ENCODE measurements around the gene RFTN1. TPM values are rescaled to one million over a fixed set of nuclear protein-coding genes. Genes with fewer than 3 reads are reported as not detected.

Gene RFTN1
- polyA plus RNA-seq, 2 of the 4 experiments (the other 2 are of a cell fraction) = 1.8 to 3.7 TPM

DNA sequence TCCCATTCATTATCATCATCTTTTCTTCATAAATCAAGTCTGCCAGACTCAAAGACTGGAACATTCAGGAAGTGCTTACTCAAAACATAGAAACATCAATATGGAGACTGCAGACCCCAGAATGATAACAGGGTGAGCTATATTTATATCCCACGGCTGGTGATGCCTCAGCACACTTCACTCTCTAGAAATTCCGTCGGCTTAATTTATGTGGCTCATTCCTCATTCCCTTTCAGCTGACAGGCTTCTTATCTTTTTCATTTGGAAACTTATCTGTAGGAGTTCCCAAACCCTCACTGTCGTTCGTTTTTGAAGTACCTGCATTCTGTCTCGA lies 45.5 kb downstream of the RFTN1 start:
- ATAC-seq (no peak), DNase-seq (ENCODE audit: low read depth in 1 of 2, low spot score in 1 of 2) (no peak), FAIRE-seq (no peak)
- Histone ChIP-seq H3K4me2 (no peak overlapping the region), H3K4me1 (no peaks in the 10 kb centered on the region), H3K27ac (no peak overlapping the region), H3K4me3 (no peak overlapping the region), H3K9me3 (peaks cover 11% of the 10 kb centered on the region)
- TF ChIP-seq TP53 (CRISPR knock-in tag; IDR thresholded peaks at IDR 0.05) (no peak), HOXB5 (CRISPR knock-in tag; IDR thresholded peaks at IDR 0.05) (no peak), ZFP36 (IDR thresholded peaks at IDR 0.05; ENCODE audit: borderline replicate concordance, partially characterized antibody) (no peak), EHF (CRISPR knock-in tag; IDR thresholded peaks at IDR 0.05) (no peak), NPAS2 (CRISPR knock-in tag; IDR thresholded peaks at IDR 0.05; ENCODE audit: borderline replicate concordance) (no peak), RARB (CRISPR knock-in tag; IDR thresholded peaks at IDR 0.05) (no peak), HOXA7 (CRISPR knock-in tag; IDR thresholded peaks at IDR 0.05) (no peak), MAZ (IDR thresholded peaks at IDR 0.05; ENCODE audit: borderline replicate concordance, low read depth, low read length) (no peak), HDAC2 (IDR thresholded peaks at IDR 0.05) (no peak), KDM5A (IDR thresholded peaks at IDR 0.05) (no peak), ESRRA (IDR thresholded peaks at IDR 0.05; ENCODE audit: borderline replicate concordance, low read length) (no peak), POLR2A (IDR thresholded peaks at IDR 0.05; ENCODE audit: low read length) (no peak), GATA3 (IDR thresholded peaks at IDR 0.05; ENCODE audit: borderline replicate concordance) (no peak)
- TF ChIP-seq, protein P1, sequence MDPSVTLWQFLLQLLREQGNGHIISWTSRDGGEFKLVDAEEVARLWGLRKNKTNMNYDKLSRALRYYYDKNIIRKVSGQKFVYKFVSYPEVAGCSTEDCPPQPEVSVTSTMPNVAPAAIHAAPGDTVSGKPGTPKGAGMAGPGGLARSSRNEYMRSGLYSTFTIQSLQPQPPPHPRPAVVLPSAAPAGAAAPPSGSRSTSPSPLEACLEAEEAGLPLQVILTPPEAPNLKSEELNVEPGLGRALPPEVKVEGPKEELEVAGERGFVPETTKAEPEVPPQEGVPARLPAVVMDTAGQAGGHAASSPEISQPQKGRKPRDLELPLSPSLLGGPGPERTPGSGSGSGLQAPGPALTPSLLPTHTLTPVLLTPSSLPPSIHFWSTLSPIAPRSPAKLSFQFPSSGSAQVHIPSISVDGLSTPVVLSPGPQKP (IDR thresholded peaks at IDR 0.05; ENCODE audit: low read depth, low read length) = no peak
- TF ChIP-seq, protein P2, sequence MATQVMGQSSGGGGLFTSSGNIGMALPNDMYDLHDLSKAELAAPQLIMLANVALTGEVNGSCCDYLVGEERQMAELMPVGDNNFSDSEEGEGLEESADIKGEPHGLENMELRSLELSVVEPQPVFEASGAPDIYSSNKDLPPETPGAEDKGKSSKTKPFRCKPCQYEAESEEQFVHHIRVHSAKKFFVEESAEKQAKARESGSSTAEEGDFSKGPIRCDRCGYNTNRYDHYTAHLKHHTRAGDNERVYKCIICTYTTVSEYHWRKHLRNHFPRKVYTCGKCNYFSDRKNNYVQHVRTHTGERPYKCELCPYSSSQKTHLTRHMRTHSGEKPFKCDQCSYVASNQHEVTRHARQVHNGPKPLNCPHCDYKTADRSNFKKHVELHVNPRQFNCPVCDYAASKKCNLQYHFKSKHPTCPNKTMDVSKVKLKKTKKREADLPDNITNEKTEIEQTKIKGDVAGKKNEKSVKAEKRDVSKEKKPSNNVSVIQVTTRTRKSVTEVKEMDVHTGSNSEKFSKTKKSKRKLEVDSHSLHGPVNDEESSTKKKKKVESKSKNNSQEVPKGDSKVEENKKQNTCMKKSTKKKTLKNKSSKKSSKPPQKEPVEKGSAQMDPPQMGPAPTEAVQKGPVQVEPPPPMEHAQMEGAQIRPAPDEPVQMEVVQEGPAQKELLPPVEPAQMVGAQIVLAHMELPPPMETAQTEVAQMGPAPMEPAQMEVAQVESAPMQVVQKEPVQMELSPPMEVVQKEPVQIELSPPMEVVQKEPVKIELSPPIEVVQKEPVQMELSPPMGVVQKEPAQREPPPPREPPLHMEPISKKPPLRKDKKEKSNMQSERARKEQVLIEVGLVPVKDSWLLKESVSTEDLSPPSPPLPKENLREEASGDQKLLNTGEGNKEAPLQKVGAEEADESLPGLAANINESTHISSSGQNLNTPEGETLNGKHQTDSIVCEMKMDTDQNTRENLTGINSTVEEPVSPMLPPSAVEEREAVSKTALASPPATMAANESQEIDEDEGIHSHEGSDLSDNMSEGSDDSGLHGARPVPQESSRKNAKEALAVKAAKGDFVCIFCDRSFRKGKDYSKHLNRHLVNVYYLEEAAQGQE (IDR thresholded peaks at IDR 0.05) = no peak
- TF ChIP-seq, protein P3, sequence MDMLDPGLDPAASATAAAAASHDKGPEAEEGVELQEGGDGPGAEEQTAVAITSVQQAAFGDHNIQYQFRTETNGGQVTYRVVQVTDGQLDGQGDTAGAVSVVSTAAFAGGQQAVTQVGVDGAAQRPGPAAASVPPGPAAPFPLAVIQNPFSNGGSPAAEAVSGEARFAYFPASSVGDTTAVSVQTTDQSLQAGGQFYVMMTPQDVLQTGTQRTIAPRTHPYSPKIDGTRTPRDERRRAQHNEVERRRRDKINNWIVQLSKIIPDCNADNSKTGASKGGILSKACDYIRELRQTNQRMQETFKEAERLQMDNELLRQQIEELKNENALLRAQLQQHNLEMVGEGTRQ (IDR thresholded peaks at IDR 0.05) = no peak
- TF ChIP-seq, protein P4, sequence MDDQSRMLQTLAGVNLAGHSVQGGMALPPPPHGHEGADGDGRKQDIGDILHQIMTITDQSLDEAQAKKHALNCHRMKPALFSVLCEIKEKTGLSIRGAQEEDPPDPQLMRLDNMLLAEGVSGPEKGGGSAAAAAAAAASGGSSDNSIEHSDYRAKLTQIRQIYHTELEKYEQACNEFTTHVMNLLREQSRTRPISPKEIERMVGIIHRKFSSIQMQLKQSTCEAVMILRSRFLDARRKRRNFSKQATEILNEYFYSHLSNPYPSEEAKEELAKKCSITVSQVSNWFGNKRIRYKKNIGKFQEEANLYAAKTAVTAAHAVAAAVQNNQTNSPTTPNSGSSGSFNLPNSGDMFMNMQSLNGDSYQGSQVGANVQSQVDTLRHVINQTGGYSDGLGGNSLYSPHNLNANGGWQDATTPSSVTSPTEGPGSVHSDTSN (IDR thresholded peaks at IDR 0.05) = no peak
- TF ChIP-seq, protein P5, sequence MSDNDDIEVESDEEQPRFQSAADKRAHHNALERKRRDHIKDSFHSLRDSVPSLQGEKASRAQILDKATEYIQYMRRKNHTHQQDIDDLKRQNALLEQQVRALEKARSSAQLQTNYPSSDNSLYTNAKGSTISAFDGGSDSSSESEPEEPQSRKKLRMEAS (IDR thresholded peaks at IDR 0.05) = no peak
- WGBS (ENCODE audit: missing lambda C conversion rate) = 61% methylated on average over 6 of the region's 6 CpGs
- ChIA-PET POLR2A (no interaction called here), CTCF (no interaction called here)

DNA sequence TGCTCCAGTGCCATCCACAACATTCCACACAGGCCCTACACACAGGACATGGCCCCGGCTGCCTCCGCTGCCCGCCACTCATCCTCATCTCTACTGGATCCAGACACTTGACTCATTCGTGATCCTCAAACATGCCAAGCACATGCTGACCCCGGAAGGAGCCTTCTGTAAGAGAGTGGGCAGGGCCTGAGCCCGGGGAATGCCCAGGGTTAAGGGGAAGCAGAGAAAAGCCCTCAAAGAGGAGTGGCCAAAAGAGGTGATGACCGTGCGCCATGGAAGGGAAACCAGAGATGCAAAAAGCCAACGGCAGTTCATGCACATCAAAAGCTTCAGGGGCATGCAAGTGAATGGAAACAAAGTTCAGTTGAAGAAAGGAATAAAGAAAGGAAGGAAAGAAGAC lies 46.1 kb downstream of the RFTN1 start:
- 55% methylated on average over 8 of the region's 9 CpGs for WGBS (ENCODE audit: missing lambda C conversion rate)

More for the DNA sequence above, 46.1 kb downstream of the RFTN1 start:
- Histone ChIP-seq H3K27ac (no peak overlapping the region), H3K4me3 (no peak overlapping the region), H3K4me1 (no peaks in the 10 kb centered on the region), H3K9me3 (peaks cover 11% of the 10 kb centered on the region), H3K4me2 (no peak overlapping the region)
- ChIA-PET CTCF (no interaction called here), POLR2A (no interaction called here)
- TF ChIP-seq EP300 (IDR thresholded peaks at IDR 0.05) (no peak), TP53 (CRISPR knock-in tag; IDR thresholded peaks at IDR 0.05) (no peak), FOXS1 (CRISPR knock-in tag; IDR thresholded peaks at IDR 0.05) (no peak)
- DNase-seq (ENCODE audit: low read depth in 1 of 2, low spot score in 1 of 2) (no peak), ATAC-seq (no peak), FAIRE-seq (no peak)
